PC-9 (cell line): Measurements from ENCODE around the gene KCNAB2. TPM values are rescaled to one million over a fixed set of nuclear protein-coding genes. Genes with fewer than 3 reads are reported as not detected.
A peak's percentile ranks its signal among the peaks of the same experiment; 100 is the strongest.

Source experiments
- BruUV-seq: library from RNA; stranded (reverse); fragments of 400-500 nt; replicated peaks from 2 replicates; lab custom pipeline; 2021; lab: Mats Ljungman, UMichigan
- CTCF ChIA-PET: fragments of 300-600 bp; sonication (Branson Sonifier 250); formaldehyde crosslinking; loops from one replicate; lab custom pipeline; 2022; ENCODE audit warnings: antibody characterized with exemption; lab: Charles Lee
- POLR2A ChIA-PET: fragments of 300-600 bp; sonication (Branson Sonifier 250); formaldehyde crosslinking; loops from one replicate; lab custom pipeline; 2022; ENCODE audit warnings: antibody characterized with exemption; ENCODE audit not compliant: unreplicated experiment; lab: Charles Lee
- DNase-seq, 2 experiments: peaks; one replicate each; pipeline versions ENCODE4 v3.0.0 to v3.0.0-alpha.2; 2015 to 2022; ENCODE audit warnings: mixed read lengths in 1 of 2
- H2AFZ ChIP-seq: fragments of 200-600 bp; sonication (generic); 2 replicates; pipeline ENCODE4 v1.8.1; 2017; ENCODE audit warnings: antibody characterized with exemption
- H3F3A ChIP-seq: fragments of 200-600 bp; sonication (generic); 2 replicates; pipeline ENCODE4 v1.8.1; 2017; ENCODE audit warnings: antibody characterized with exemption, mild to moderate bottlenecking, low read depth; ENCODE audit not compliant: insufficient read depth
- H3K27ac ChIP-seq: fragments of 200-600 bp; sonication (generic); 2 replicates; pipeline ENCODE4 v1.6.1; 2016; ENCODE audit warnings: mixed run types
- H3K27me3 ChIP-seq: fragments of 200-600 bp; sonication (generic); 2 replicates; pipeline ENCODE4 v1.6.1; 2016; ENCODE audit warnings: low read depth, mixed run types; ENCODE audit not compliant: insufficient read depth
- H3K36me3 ChIP-seq: fragments of 200-600 bp; sonication (generic); 2 replicates; pipeline ENCODE4 v1.6.1; 2016; ENCODE audit warnings: low read depth, mixed run types
- H3K4me1 ChIP-seq: fragments of 200-600 bp; sonication (generic); replicated peaks from 2 replicates; pipeline ENCODE4 v1.6.1; 2016; ENCODE audit warnings: mixed run types; ENCODE audit not compliant: insufficient read depth
- H3K4me2 ChIP-seq: fragments of 200-600 bp; sonication (generic); 2 replicates; pipeline ENCODE4 v1.6.1; 2017; ENCODE audit warnings: mixed run types
- H3K4me3 ChIP-seq: fragments of 200-600 bp; sonication (generic); 2 replicates; pipeline ENCODE4 v1.6.1; 2016; ENCODE audit warnings: mixed run types
- H3K79me2 ChIP-seq: fragments of 200-600 bp; sonication (generic); 2 replicates; pipeline ENCODE4 v1.6.1; 2017; ENCODE audit warnings: low read depth, mixed run types
- H3K9me2 ChIP-seq: fragments of 200-600 bp; sonication (generic); 2 replicates; pipeline ENCODE4 v1.8.1; 2017; ENCODE audit warnings: mild to moderate bottlenecking; ENCODE audit not compliant: insufficient read depth
- H3K9me3 ChIP-seq: fragments of 200-600 bp; sonication (generic); 2 replicates; pipeline ENCODE4 v1.8.1; 2016; ENCODE audit warnings: low read depth; ENCODE audit not compliant: insufficient read depth
- H4K20me1 ChIP-seq: fragments of 200-600 bp; sonication (generic); 2 replicates; pipeline ENCODE4 v1.8.1; 2017; ENCODE audit not compliant: insufficient read depth
- CTCF ChIP-seq: fragments of 200-600 bp; sonication (generic); conservative IDR thresholded peaks from 2 replicates; pipeline ENCODE4 v1.6.1; 2017; ENCODE audit warnings: mixed run types, antibody characterized with exemption, mild to moderate bottlenecking, moderate library complexity
- EZH2 ChIP-seq: fragments of 200-600 bp; sonication (generic); IDR thresholded peaks from 2 replicates; pipeline ENCODE4 v1.8.0; 2017; ENCODE audit warnings: antibody characterized with exemption, low read depth
- intact Hi-C: fragments of 100-400 bp; cut with micrococcal nuclease; formaldehyde crosslinking; loops from one replicate; pipeline ENCODE4 v1.10.0; 2022; ENCODE audit not compliant: unreplicated experiment
- total RNA-seq: library from RNA; stranded (reverse); gene quantifications from 2 replicates; pipeline ENCODE4 v1.2.3, GENCODE V29; 2021

The KCNAB2 gene
- total RNA-seq, 1 experiment from 2014 or later = 19.6 TPM

- TF ChIP-seq EZH2 = no peak
- TF ChIP-seq CTCF = no peak
- H3K4me1 ChIP-seq = peaks cover 8% of the 10 kb centered on the region; the same call in 1 of the 2 replicates
- intact Hi-C loops = no loop called here
- no peaks in the 10 kb centered on the region for H3K79me2 ChIP-seq
- no peak overlapping the region for H3K27ac ChIP-seq
- CTCF ChIA-PET = no interaction called here
- no peak overlapping the region for H3K4me2 ChIP-seq
- POLR2A ChIA-PET = no interaction called here
- H3K36me3 ChIP-seq = no peaks in the 10 kb centered on the region
- H3K4me3 ChIP-seq = no peak overlapping the region
- H3K9me3 ChIP-seq = no peaks in the 10 kb centered on the region
- BruUV-seq = no TSS peak
- no peaks in the 10 kb centered on the region for H3K27me3 ChIP-seq
- no peak overlapping the region for H2AFZ ChIP-seq
- H4K20me1 ChIP-seq = no peaks in the 10 kb centered on the region
- H3K9me2 ChIP-seq = no peaks in the 10 kb centered on the region
- no peaks in the 10 kb centered on the region for H3F3A ChIP-seq
- DNase-seq = no peak
Measured at GRCh38 chr1:6145396-6145750, 99.7 kb downstream of the KCNAB2 start.

- no peaks in the 10 kb centered on the region for H3K27me3 ChIP-seq
- no peak overlapping the region for H3K4me2 ChIP-seq
- H3K27ac ChIP-seq = no peak overlapping the region
- no peak for DNase-seq
- POLR2A ChIA-PET = interaction anchor here (0.5 kb wide), 1 partner anchor 415 kb away, joined by 3 read pairs; no protein-coding TSS in a partner anchor
- peaks cover 8% of the 10 kb centered on the region; the same call in 1 of the 2 replicates for H3K4me1 ChIP-seq
- no peak overlapping the region for H3K4me3 ChIP-seq
- TF ChIP-seq CTCF = no peak
- TF ChIP-seq EZH2 = no peak
- H4K20me1 ChIP-seq = no peaks in the 10 kb centered on the region
- CTCF ChIA-PET = no interaction called here
- no peaks in the 10 kb centered on the region for H3K9me2 ChIP-seq
- no peaks in the 10 kb centered on the region for H3K36me3 ChIP-seq
- H3K9me3 ChIP-seq = no peaks in the 10 kb centered on the region
- H2AFZ ChIP-seq = no peak overlapping the region
- no peaks in the 10 kb centered on the region for H3F3A ChIP-seq
- H3K79me2 ChIP-seq = no peaks in the 10 kb centered on the region
- intact Hi-C loops = no loop called here
- no TSS peak for BruUV-seq
Measured at GRCh38 chr1:6145864-6146410, 100.2 kb downstream of the KCNAB2 start.

- POLR2A ChIA-PET = no interaction called here
- CTCF ChIA-PET = no interaction called here
- Histone ChIP-seq H3K9me2 (no peaks in the 10 kb centered on the region), H3K4me2 (no peak overlapping the region), H4K20me1 (no peaks in the 10 kb centered on the region), H3K27ac (no peak overlapping the region), H3F3A (no peaks in the 10 kb centered on the region), H3K36me3 (no peaks in the 10 kb centered on the region), H3K4me1 (peaks cover 3% of the 10 kb centered on the region; the same call in 1 of the 2 replicates), H3K9me3 (no peaks in the 10 kb centered on the region), H3K79me2 (no peaks in the 10 kb centered on the region), H2AFZ (no peak overlapping the region), H3K4me3 (no peak overlapping the region), H3K27me3 (no peaks in the 10 kb centered on the region)
- TF ChIP-seq CTCF (no peak), EZH2 (no peak)
- BruUV-seq = no TSS peak
- intact Hi-C loops = no loop called here
- DNase-seq = peak in 1 of 2 experiments; percentile 61
Measured at GRCh38 chr1:6148497-6149241, 103.0 kb downstream of the KCNAB2 start.
